ENCODE data around the gene PLAU.

GRCh38 chr10:73910764-73911552 is at the start of gene PLAU:
- no peak for TF ChIP-seq CTCF (IDR thresholded peaks at IDR 0.05)
- TF ChIP-seq EZH2 (IDR thresholded peaks at IDR 0.05) = peak; percentile 33
- peak; percentile 5 for TF ChIP-seq EZH2phosphoT487 (IDR thresholded peaks at IDR 0.05)
